HEK293T (cell line): Measurements from ENCODE around the gene PAPSS2.

Experiments
- CTCF ChIA-PET: fragments of 350-600 bp; formaldehyde crosslinking; extraction: SDS; loops from one replicate; lab custom pipeline; 2021; ENCODE audit warnings: antibody characterized with exemption, inconsistent platforms; lab: Yijun Ruan, JAX
- POLR2A ChIA-PET: fragments of 350-600 bp; formaldehyde crosslinking; extraction: SDS; loops from one replicate; lab custom pipeline; 2020; ENCODE audit warnings: antibody characterized with exemption, inconsistent platforms; lab: Yijun Ruan, JAX
- DNase-seq: peaks from one replicate; pipeline ENCODE4 v3.0.0; 2012; ENCODE audit warnings: mixed read lengths; ENCODE audit errors: extremely low spot score
- ARNT ChIP-seq: fragments of 450-650 bp; IDR thresholded peaks from 2 replicates; pipeline ENCODE4 v1.6.1; 2017; ENCODE audit warnings: mild to moderate bottlenecking
- BHLHE40 ChIP-seq: fragments of 450-650 bp; IDR thresholded peaks from 2 replicates; pipeline ENCODE4 v1.6.1; 2016; ENCODE audit warnings: mild to moderate bottlenecking, moderate library complexity, borderline replicate concordance
- CTBP1 ChIP-seq: fragments of 450-650 bp; IDR thresholded peaks from 2 replicates; pipeline ENCODE4 v1.6.1; 2016; ENCODE audit warnings: borderline replicate concordance
- ELF4 ChIP-seq: fragments of 450-650 bp; IDR thresholded peaks from 2 replicates; pipeline ENCODE4 v1.6.1; 2017; ENCODE audit warnings: antibody characterized with exemption
- FOXA1 ChIP-seq: fragments of 450-650 bp; IDR thresholded peaks from 2 replicates; pipeline ENCODE4 v1.6.1; 2016; ENCODE audit warnings: mild to moderate bottlenecking
- FOXK2 ChIP-seq: fragments of 450-650 bp; IDR thresholded peaks from 2 replicates; pipeline ENCODE4 v1.6.1; 2016; ENCODE audit warnings: mild to moderate bottlenecking
- FOXM1 ChIP-seq: fragments of 450-650 bp; IDR thresholded peaks from 2 replicates; pipeline ENCODE4 v1.6.1; 2017; ENCODE audit warnings: mild to moderate bottlenecking, borderline replicate concordance
- HDGF ChIP-seq: fragments of 450-650 bp; IDR thresholded peaks from 2 replicates; pipeline ENCODE4 v1.6.1; 2017; ENCODE audit warnings: antibody characterized with exemption, borderline replicate concordance
- L3MBTL2 ChIP-seq: fragments of 450-650 bp; conservative IDR thresholded peaks from 2 replicates; pipeline ENCODE4 v1.6.1; 2016; ENCODE audit warnings: mild to moderate bottlenecking
- LEF1 ChIP-seq: fragments of 450-650 bp; IDR thresholded peaks from 2 replicates; pipeline ENCODE4 v1.6.1; 2017; ENCODE audit warnings: mild to moderate bottlenecking, borderline replicate concordance
- NFRKB ChIP-seq: fragments of 450-650 bp; IDR thresholded peaks from 2 replicates; pipeline ENCODE4 v1.6.1; 2016; ENCODE audit warnings: mild to moderate bottlenecking, moderate library complexity
- PKNOX1 ChIP-seq: fragments of 450-650 bp; IDR thresholded peaks from 2 replicates; pipeline ENCODE4 v1.6.1; 2016
- SP1 ChIP-seq: fragments of 450-650 bp; IDR thresholded peaks from 2 replicates; pipeline ENCODE4 v1.6.1; 2017
- SUZ12 ChIP-seq: fragments of 450-650 bp; IDR thresholded peaks from 2 replicates; pipeline ENCODE4 v1.6.1; 2016; ENCODE audit warnings: mild to moderate bottlenecking
- TARDBP ChIP-seq: fragments of 450-650 bp; IDR thresholded peaks from 2 replicates; pipeline ENCODE4 v1.6.1; 2016
- ZNF384 ChIP-seq: fragments of 450-650 bp; IDR thresholded peaks from 2 replicates; pipeline ENCODE4 v1.6.1; 2016

Gene PAPSS2

DNA sequence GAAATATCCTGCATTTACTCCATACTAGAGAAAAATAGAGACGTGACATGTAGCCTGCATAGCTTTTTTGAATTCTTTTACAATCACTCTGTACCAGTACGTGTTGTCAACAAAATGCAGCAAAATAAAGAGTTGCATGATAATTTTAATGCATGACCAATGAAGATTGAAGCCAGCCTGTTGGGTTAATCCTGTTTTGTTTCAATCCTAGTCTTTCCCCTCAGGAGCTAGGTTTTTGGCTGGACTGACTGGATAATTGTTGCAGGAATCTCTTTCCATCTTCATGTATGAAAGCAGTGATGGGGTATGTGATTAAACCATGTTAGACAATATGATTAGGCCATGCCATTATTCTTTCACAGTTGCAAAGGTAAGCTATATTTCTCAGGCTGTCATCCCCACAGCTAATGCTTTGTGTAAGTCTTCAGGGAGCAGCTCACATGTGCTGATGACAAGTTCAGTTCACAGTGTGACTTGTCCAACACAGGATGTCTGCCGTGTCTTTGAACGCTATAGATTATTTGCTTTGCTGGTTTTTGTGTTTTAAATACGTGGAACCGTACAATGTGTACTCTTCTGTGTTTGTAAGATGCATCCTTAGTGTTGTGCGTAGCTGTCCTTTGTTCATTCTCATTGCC lies 24.4 kb downstream of the PAPSS2 start:
- CTCF ChIA-PET: no interaction called here
- TF ChIP-seq LEF1 (no peak), FOXM1 (no peak), PKNOX1 (no peak), FOXA1 (no peak), ELF4 (no peak), ZNF384 (no peak), HDGF (no peak), FOXK2 (no peak)
- POLR2A ChIA-PET: interaction anchor here (1.0 kb wide), 1 partner anchor 25 kb away, joined by 3 read pairs; the partner anchor contains the start of gene PAPSS2
- no peak for DNase-seq

GRCh38 chr10:87685832-87686574 lies 26.3 kb downstream of the PAPSS2 start:
- TF ChIP-seq ARNT: no peak
- TF ChIP-seq BHLHE40: no peak
- TF ChIP-seq NFRKB: no peak
- TF ChIP-seq FOXM1: no peak
- TF ChIP-seq FOXA1: no peak
- TF ChIP-seq ZNF384: no peak
- TF ChIP-seq ELF4: no peak
- no peak for TF ChIP-seq LEF1
- no peak for TF ChIP-seq SP1
- no peak for TF ChIP-seq HDGF
- TF ChIP-seq TARDBP: no peak
- POLR2A ChIA-PET: no interaction called here
- CTCF ChIA-PET: no interaction called here
- DNase-seq: no peak

DNA sequence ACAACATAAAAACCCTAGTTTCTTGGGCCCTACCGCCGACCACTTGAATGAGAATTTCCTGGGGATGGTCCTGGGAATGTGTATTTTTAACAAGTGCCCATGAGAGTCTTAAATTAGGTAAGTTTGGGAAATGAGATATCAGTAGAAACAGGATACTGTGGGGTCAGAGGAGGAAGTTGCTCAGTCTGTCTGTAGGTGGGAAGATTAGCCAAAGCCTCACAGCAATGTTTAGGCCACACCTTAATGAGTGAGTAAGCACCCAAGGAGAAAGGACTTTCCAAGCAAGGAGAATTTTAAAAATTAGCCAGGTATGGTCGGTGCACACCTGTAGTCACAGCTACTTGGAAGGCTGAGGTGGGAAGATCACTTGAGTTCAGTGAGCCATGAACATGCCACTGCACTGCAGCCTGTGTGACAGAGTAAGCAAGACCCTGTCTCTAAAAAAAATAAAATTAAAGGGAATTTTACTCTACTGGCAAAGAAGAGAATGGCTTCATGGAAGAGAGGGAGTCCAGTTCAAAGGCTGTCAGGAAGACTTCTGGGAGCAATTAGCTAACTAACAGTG lies 31.9 kb downstream of the PAPSS2 start:
- DNase-seq: no peak
- CTCF ChIA-PET: interaction anchor here (0.5 kb wide), 1 partner anchor 84 kb away, joined by 3 read pairs; no protein-coding TSS in a partner anchor
- POLR2A ChIA-PET: no interaction called here

GRCh38 chr10:87692956-87693484 lies 33.3 kb downstream of the PAPSS2 start:
- no peak for TF ChIP-seq SP1
- ChIA-PET POLR2A (no interaction called here), CTCF (interaction anchor here (1.0 kb wide), 1 partner anchor 8 kb away, joined by 3 read pairs; no protein-coding TSS in a partner anchor)
- no peak for DNase-seq

More for the DNA sequence above, 31.9 kb downstream of the PAPSS2 start:
- TF ChIP-seq ZNF384 (no peak), ELF4 (no peak), NFRKB (no peak), LEF1 (no peak), ARNT (no peak), CTBP1 (no peak), SP1 (no peak)

DNA sequence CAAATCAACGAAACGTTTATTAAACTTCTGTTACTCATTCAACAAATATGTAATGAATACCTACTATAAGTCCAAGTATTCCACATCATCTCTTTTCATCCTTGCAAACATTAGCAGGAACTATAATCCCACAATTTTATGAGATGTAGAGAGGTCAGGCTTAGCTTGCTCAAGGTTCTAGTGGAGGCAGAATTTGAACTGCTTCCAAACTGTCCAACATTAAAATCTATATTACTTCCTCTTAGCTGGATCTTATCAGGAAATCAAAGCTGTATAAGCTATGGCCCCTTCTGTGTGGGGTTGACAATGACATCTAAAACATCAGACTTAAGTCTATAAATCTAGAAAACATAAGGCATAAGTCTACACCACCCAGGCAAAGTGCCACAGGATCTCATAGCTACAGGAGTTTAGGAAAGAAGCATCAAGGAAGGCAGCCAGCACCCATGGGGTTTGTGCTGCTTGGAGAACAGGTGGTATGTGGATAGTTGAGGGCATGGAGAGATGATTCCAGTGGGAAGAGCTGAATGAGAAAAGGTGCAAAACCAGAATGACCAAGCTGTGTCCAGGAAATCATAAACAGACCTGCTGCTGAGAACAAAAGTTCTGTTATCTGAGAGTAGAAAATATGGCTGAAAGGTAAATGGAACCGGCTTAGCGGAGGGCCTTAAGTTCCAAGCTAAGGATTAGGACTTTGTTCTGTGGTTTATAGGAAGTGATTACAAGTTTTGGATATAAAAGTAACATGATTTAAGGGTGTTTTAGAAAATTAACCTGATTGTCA lies 34.5 kb downstream of the PAPSS2 start:
- TF ChIP-seq HDGF (no peak), LEF1 (no peak), L3MBTL2 (no peak), SUZ12 (no peak), FOXK2 (no peak), ARNT (no peak), TARDBP (no peak), ELF4 (no peak), NFRKB (no peak), ZNF384 (no peak), FOXM1 (no peak), FOXA1 (no peak), PKNOX1 (no peak), BHLHE40 (no peak), CTBP1 (no peak), SP1 (no peak)
- POLR2A ChIA-PET: no interaction called here
- no peak for DNase-seq
- CTCF ChIA-PET: no interaction called here

DNA sequence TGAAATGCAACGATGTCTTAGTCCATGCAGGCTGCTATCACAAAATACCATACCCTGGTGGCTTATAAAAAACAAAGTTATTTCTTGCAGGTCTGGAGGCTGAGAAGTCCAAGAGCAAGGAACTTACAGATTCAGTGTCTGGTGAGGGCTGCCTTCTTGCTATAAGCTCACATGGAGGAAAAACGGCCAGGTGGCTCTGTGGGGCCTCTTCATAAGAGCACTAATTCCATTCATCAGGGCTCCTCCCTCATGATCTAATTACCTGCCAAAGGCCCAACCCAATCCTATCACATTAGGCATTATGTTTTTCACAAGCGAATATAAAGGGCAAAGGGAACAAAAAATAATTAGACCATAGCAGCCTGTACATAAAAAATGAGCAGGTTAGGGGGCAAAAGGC lies 35.4 kb downstream of the PAPSS2 start:
- CTCF ChIA-PET: no interaction called here
- no peak for DNase-seq
- no peak for TF ChIP-seq LEF1
- no peak for TF ChIP-seq TARDBP
- TF ChIP-seq PKNOX1: no peak
- TF ChIP-seq FOXK2: no peak
- no peak for TF ChIP-seq L3MBTL2
- TF ChIP-seq CTBP1: no peak
- no peak for TF ChIP-seq FOXA1
- no peak for TF ChIP-seq SP1
- TF ChIP-seq ARNT: no peak
- TF ChIP-seq BHLHE40: no peak
- no peak for TF ChIP-seq NFRKB
- no peak for TF ChIP-seq SUZ12
- no peak for TF ChIP-seq ZNF384
- TF ChIP-seq ELF4: no peak
- no peak for TF ChIP-seq HDGF
- no peak for TF ChIP-seq FOXM1

More for the DNA sequence above, 35.4 kb downstream of the PAPSS2 start:
- POLR2A ChIA-PET: no interaction called here
